Measurements from ENCODE around the gene TMEM39A.

DNA sequence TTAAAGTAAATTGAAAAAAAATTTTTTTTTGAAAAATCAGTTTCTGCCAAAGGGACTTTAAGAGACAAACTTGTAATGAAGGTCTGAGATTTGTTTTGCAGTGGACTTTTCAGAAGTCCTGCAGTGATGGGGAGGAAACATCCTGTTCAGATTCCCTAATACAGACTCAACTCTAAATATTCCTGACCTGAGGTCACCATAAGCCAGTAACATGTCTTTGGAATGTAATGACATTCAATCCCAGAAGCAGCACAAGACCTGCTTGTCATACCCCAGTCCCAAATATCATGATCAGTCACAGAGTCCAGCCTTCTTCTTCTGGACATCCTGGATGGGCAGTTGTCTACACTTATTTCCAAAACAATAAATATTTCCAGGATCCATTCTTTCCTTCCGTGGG, 53.6 kb downstream of the TMEM39A start:
- TF ChIP-seq, protein P1, sequence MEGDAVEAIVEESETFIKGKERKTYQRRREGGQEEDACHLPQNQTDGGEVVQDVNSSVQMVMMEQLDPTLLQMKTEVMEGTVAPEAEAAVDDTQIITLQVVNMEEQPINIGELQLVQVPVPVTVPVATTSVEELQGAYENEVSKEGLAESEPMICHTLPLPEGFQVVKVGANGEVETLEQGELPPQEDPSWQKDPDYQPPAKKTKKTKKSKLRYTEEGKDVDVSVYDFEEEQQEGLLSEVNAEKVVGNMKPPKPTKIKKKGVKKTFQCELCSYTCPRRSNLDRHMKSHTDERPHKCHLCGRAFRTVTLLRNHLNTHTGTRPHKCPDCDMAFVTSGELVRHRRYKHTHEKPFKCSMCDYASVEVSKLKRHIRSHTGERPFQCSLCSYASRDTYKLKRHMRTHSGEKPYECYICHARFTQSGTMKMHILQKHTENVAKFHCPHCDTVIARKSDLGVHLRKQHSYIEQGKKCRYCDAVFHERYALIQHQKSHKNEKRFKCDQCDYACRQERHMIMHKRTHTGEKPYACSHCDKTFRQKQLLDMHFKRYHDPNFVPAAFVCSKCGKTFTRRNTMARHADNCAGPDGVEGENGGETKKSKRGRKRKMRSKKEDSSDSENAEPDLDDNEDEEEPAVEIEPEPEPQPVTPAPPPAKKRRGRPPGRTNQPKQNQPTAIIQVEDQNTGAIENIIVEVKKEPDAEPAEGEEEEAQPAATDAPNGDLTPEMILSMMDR (IDR thresholded peaks at IDR 0.05), result no peak
- TF ChIP-seq POLR2A (IDR thresholded peaks at IDR 0.05), result no peak

All from stomach (tissue), 4 donors.